CD4-positive, alpha-beta T cell treated with Interleukin-4 for 4 hours (primary cell): ENCODE measurements around the gene ANKRD31.
"Not testable (repeated sequence)": the region's sequence is repeated elsewhere in the genome, so short reads cannot be mapped to it uniquely, and the experiment has no call there.

Source experiments
- DNase-seq: peaks from one replicate; pipeline ENCODE4 v3.0.0-alpha.2; 2020

Gene ANKRD31, protein sequence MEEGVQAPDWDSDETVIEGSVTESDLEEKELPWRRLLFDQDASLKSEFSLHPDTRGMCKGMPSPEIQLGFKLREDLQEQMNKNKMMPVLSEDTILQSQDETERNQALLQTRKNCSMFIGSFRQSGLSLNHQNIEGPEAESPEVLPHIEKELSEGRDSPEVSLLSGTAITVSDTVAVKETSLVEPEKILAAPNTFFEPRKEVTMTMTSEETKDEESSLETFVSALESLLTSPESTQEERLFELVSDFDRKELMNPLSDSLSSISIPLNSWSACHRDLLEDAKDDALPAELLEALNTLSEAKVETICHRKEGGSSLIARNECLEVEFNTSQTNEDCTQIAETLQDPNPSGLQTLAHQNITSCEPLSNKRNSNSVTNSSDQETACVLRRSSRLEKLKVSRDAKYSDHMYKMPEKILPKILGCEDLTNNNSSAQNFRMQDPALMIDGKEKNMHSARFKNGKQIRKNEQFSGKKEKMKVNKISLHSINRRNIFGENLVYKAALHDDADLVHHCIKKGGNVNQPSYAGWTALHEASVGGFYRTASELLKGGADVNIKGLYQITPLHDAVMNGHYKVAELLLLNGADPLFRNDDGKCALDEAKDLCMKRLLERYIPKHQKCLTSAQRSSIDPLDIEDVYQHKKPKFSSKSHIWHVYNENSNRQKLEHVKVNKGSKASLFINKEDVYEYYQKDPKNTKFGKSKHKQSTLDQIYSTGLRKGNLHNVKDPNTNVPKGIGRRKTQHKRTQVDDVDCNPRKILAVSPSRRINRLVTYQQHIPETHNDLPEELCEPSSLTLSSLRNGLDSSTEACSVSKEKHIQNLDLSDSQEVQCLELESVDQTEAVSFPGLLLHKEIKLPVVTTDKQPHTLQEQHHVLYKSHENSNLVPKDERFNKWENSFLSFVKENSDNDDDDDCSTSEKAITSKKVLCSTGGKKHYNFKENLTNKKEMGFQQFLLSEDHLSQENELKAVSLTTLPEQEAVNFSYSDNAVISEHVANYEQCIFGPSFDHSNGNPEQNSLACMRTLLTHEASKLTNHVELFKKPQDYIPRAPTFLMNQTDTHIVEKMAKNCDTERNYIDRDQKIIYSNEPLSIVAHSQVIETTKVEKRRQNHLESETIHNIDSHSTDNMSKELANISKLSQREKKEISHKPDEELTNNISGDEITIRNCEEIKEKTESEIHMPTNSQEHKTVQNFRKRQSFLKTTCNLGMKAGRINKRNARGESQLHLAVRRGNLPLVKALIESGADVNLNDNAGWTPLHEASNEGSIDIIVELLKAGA (N-terminal part only)

DNA sequence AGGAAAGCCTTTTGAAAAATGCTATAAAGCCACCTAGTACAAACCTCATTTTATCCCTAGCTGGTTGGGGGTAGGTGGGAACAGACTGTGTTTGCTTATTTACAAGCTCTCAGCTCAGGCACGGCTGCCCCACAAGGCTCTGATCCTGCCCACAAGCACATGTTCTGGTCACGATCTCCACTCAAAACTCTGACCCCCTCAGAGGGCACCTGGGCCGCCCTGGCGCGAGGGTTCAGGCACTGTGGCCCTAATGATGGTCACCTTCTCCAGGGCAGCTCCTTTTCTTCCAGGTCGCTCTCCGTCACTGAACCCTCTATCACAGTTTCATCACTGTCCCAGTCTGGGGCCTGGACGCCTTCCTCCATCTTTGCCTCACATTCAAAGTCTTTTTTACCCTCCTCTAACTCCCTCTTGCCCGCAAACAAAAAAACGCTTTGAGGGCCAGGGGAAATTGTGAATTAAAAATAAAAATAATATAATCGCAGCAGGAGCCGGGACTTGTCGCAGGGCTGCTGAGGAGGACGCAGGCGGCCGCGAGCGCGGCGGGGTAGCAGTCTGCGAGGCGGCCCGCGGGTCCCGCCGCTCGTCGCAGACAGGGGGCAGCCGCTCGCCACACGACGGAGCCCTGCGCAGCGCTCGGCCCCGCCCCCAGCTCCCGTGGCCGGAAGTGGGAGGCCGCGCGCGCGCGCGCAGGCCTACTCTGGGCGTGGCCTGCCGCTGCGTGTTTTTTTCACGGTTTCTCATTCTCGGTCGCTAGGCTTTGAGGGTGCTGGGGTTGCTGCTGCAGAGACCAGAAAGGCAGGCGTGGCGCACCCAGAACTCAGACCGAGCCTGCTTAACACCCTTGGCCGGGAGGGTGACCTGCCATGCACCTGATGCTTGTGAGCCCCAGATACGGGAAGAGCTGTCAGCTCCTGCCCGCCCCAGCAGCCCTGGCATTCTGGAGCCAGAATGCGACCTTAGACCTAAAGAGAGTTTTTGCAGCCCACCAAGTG, at the start of gene ANKRD31:
Gene ANKRD31, minus strand, starts transcription at position 557 of the 995 bp plus-strand sequence. Its CDS starts 192 bp downstream, at position 365.
- DNase-seq, result peak; percentile 89

DNA sequence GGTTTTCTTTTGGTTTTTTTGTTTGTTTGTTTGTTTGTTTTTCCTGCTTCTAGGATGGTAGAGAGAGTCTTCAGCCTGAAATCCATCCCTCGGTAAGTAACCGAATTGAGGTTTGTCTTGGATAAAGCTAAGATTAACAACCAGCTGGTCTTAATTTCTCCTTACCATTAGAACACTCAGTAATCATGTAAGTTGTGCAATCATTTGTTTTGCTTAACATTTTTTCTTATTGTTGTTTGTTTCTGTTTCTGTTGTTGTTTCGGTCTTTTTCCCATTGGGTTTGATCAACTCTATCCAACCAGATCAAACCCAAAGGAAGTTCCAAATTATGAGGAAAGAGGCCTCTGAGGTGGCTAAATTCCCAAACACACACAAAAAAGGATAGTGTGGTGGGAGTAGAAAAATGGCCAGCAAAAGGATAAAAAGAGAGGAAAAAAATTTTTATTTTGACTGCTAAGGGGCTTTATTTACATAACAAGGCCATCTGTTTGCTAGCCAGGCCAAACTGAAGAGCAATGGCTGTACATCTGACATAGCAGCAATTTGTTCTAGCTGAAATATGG, 49.6 kb upstream of the ANKRD31 start:
- no peak for DNase-seq

DNA sequence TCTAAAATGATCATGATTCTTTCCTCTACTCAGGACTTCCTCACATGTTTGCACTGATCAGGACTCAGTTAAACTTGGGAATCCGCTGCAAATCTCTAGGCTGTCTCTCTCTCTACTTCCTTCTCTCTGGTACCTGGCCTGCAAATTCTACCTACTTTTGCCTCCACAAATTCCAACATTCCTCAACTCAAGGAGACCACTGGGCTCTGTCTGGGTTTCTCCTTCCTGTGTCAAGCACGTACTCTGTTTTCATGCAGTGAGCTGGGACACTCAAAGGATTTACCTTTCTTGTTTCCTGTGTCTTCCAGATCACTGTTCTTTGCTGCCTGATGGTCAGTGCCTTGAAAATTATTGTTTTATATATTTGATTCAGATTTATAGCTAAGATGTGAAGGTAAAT, 45.9 kb upstream of the ANKRD31 start:
- DNase-seq, result no peak

DNA sequence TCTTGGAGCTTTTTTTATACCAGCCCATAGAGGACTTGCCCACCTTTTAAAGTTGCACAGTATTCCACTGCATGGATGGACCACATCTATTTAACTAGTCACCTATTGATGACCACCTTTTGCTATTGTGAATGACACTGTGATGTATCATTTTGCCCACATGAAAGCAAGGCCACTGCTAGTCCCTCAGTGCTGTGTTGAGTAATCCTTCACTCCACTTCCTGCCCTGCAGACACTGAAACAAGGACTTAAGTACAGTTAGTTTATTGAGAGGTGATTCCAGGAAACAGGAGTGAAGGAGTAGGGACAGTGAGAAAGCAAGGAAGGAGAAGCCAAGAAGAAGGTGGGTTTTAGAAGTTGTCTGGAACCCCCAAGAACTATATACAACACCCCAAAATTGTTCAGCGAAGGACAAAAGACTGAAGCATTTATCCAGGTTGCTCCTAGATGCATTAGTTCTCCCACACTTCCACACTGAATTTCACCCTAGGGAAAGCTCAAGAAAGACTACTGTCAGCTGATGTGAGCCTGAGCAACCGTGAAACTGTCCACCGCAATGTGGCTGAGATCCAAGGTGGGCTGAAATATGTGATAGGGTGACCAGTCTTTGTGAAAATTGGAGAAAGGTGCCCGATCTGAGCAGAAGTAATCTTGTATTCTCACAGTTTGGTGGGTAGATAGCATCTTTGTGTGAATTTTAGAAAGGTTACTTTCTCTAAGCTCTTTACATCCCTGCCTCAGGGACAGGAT, 45.2 kb upstream of the ANKRD31 start:
- DNase-seq, result no peak

DNA sequence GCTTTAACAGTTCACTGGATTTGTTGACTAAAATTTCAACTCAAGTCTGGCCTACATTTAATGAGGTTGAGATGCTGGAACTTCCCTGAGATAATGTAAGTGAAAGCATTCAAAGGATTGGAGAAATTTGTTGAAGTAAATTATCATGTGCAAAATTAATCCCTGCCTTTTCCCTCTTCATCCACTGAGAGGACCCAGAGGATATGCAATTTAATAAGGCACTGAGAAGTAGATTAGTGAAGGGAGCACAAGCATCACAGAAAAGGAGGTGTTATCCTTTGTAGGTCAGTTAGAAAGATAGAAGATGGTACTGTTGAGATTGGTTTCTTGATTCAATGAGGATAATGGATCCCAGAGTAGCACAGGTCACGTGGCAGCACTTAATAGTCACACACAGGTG, 42.6 kb upstream of the ANKRD31 start:
- no peak for DNase-seq

DNA sequence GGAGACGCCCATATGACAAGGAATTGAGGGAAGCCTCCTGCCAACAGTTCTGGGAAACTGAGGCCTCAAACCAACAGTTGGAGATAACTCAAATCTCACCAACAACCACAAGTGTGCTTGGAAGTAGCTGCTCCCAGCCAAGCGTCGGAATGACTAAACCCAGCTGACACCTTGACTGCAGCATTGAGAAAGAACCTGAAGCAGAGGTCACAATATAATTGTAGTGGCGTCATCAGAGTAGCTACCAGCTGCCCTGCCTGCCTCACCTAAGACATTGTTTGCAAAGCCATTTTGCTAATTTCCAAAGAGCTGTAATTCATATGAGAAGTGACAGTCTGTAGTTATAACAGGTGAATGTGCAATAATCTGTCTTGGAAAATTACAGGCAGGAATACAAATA, 40.8 kb upstream of the ANKRD31 start:
- DNase-seq, result no peak

DNA sequence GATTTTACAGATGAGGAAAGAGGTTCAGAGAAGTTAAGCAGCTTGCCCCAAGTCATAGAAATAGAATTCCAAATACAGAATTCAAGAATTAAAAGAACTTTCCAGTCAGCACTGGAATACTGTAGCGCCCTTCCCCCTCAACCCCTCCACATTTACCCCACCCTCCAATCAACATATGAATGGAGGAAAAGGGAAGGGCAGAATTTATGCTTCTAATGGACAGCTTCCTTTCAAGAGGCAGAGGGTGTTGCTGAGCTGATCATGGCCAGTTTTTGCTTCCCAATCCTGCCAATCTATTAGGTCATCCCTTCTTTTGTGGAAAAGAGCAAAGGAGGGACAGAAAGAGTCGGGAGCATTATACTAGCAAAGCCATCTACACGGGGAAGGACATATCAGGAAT, 39.1 kb upstream of the ANKRD31 start:
- no peak for DNase-seq

DNA sequence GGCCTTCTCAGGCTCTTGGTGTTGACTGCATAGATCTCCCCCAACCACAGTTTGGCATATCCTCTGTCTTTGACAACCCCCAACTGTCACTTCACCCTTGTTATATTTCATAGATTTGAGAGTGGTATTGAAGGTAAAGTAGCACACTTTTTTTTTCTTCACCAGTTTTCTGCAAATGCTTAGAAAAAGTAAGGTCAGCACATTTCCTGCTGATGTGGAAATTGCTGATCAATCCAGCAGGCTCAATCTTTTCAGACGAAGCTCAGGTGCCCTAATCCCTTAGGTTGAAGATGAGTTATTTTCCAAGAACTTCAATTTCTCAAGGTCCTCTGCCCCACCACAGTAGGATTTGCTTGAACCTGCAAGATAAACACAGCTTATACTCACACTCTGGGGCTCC, 38.5 kb upstream of the ANKRD31 start:
- DNase-seq, result no peak

DNA sequence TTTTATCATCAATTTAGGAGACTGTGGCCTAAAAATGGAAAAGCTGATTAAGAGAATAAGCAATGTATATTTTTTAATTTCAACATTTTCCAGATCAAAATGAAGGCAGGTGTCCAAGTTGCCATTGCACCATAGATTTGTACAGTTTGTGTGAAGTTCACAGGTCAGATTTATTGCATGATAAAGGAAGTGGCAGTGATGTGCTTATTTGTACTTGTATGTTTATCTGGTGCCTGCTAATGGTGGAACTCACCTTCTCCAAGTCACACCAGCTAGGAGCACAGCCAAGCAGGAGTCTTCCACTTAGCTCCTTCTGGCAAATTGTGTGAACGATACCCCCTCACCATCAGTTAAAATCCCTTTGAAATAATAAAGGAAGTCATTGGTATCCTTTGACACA, 37.8 kb upstream of the ANKRD31 start:
- no peak for DNase-seq

DNA sequence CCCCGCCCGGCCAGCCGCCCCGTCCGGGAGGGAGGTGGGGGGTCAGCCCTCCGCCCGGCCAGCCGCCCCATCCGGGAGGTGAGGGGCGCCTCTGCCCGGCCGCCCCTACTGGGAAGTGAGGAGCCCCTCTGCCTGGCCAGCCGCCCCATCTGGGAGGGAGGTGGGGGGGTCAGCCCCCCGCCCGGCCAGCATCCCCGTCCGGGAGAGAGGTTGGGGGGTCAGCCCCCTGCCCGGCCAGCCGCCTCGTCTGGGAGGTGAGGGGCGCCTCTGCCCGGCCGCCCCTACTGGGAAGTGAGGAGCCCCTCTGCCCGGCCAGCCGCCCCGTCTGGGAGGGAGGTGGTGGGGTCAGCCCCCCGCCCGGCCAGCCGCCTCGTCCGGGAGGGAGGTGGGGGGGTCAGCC, 33.9 kb upstream of the ANKRD31 start:
- DNase-seq, result not testable (repeated sequence)

DNA sequence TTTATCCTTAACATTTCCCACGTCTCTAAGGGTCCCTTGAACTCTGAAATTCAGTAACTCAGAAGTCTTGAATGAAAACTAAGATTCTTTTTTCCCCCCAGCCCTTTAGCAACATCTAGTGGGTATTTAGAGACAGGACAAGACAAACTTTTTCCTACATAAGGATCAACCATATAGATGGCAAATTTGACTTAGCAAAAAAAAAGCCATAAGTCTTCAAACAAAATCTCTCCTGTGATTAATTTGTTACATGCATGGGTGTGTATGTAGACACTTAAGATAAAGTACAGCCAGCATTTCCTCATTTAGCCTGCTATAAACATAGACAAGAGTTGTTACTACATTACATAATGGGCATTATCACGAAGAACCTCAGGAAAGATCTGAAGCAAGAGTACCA, 29.1 kb upstream of the ANKRD31 start:
- peak; percentile 37 for DNase-seq

DNA sequence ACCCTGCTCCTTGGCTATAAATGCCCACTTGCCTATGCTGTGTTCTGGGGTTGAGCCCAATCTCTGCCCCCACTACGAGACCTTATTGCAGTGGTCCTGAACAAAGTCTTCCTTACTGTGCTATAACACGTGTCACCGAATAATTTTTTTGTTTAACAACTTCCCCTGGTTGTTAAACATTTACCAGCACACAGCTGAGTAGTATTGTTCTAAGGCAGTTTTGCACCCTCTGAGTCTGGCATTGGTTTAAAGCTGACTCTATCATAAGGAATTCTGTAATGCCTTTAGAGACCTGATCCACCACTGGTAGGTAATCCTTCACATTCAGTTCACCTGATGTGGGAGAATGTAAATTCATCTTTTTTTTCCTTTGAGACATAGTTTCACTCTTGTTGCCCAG, 25.6 kb upstream of the ANKRD31 start:
- DNase-seq, result no peak

DNA sequence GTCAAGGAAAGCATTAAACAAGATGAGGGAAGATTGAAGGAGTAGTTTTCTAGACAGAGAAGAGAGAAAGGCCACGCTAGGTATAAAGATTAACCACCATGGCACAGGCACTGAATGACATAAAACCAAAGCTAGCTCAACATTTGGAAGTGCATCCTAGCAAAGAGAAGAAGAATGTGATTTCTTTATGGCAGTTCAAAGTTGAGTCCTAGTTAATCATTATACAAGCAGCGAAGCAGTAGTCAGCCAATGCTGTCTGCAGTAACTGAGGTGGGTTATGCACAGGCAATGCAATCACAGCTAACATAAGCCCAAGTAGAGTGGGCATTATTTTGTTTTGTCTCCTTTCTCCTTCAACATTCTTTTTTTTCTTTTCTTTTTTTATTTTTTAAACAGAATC, 24.0 kb upstream of the ANKRD31 start:
- DNase-seq, result no peak

DNA sequence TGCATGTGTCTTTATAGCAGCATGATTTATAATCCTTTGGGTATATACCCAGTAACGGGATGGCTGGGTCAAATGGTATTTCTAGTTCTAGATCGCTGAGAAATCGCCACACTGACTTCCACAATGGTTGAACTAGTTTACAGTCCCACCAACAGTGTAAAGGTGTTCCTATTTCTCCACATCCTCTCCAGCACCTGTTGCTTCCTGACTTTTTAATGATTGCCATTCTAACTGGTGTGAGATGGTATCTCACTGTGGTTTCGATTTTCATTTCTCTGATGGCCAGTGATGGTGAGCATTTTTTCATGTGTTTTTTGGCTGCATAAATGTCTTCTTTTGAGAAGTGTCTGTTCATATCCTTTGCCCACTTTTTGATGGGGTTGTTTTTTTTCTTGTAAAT, 13.8 kb upstream of the ANKRD31 start:
- DNase-seq, result not testable (repeated sequence)

DNA sequence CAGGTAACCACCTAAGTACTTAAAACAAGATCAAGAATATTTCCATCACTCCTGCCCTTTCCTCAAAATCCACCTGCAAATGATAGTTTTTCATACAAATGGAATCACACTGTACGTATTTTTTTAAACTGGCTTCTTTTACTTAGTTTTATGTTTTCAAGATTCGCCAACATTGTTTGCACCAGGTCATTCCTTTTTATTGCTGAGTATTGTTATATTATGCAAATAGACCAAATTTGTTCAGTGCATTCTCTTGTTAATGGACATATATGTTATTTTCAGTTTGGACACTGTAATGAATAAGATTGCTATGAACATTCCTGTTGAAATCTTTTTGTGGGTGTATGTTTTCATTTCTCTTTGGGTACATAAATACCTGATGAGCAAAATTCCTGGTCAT, 8.3 kb upstream of the ANKRD31 start:
- DNase-seq, result no peak

DNA sequence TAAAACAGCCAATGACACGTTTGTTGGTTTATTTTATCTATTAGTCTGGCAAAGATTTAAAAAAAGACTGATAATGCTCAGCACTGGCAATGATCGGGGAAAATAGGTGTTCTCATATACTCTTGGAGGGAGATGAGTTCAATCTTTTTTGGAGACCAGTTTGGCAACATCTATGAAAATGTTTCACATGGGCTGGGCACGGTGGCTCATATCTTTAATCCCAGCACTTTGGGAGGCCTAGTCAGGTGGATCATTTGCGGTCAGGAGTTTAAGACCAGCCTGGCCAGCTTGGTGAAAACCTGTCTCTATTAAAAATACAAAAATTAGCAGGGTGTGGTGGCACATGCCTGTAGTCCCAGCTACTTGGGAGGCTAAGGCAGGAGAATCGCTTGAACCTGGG, 6.8 kb upstream of the ANKRD31 start:
- DNase-seq, result no peak

DNA sequence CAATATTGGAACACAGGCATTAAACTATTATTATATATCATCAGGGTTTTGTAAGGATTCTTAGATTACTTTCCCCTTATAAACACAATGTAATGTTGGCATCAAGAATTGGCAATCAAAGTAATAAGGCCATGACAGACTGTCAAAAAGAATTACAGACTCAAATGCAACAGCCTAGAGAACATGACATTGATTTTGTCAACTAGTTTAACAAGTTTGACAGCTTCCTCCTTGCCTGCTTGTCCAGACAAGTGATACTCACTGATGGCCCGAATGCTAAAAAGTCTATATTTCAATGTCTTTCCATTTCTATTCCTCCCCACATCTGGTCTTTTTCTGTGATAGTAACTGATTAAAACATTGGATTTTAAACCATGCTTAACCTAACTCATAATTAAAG, 6.4 kb upstream of the ANKRD31 start:
- no peak for DNase-seq

DNA sequence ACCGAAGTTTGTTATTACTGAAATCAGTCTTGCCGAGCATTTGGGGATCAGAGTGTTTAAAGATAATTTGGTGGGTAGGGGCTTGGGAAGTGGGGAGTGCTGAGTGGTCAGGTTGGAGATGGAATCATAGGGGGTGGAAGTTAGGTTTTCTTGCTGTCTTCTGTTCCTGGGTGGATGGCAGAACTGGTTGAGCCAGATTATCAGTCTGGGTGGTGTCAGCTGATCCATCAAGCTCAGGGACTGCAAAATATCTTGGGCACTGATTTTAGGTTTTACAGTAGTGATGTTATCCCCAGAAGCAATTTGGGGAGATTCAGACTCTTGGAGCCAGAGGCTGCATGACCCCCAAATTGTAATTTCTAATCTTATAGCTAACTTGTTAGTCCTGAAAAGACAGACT, 5.4 kb upstream of the ANKRD31 start:
- DNase-seq, result no peak

DNA sequence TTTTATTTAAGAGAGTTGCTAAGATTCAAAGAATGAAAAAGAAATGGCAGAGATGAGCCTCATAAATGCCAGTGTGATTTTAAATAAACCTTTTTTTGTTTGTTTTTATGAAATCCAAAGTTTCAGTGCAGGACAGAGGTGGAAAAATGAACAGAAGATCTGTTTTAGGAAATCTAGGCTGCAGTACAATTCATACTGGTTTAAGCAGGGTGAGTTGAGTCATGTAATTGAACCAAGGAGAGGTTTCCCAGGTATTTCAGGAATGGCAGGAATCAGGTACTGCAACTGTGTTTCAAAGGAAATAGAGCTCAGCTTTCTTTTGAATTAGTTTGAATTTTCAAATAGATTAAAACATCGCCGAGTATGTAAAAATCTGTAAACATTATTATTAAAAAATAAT, 3.0 kb upstream of the ANKRD31 start:
- DNase-seq, result no peak

DNA sequence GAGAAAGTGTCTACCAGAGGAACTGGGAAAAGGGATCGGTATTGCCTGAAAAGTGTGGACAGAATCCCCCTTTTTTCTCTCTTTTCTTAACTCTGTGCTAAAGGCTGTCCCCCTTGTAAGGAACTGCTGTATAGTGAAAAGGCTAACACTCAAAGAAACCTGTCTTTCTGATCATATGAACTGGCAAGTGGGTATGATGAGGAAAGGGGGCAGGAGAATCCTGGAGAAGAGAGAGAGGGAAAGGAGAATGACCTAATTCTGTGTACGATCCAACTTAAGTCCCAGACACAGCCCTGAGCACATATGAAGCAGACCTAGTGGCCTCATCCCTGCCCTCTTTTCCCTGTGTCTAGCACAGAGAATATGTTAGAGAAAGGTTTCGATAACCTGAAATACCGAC, 967 bp downstream of the ANKRD31 start:
- no peak for DNase-seq

DNA sequence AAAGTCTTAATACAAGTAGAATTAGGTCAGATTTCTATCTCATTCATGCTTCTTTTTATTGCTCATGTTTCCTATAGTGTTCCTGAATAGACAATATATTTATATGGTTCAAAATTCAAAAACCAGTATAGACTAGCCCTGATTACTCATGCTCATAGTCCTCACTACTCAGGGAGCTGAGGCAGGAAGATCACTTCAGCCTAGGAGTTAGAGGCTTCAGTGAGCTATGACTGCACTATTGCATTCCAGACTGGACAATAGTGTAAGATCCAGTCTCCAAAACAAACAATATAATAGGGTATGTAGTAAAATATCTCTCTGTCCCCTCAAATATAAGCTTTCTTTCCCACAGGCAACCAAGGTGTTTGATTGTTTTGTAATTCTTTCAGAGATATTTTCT, 2.4 kb downstream of the ANKRD31 start:
- DNase-seq, result no peak
